A172 (cell line): ENCODE measurements around the gene RGS13. TPM values are rescaled to one million over a fixed set of nuclear protein-coding genes. Genes with fewer than 3 reads are reported as not detected.
A peak's percentile ranks its signal among the peaks of the same experiment; 100 is the strongest.

Source experiments
- DNase-seq: peaks from one replicate; pipeline ENCODE4 v3.0.0-alpha.2; 2015; ENCODE audit warnings: low spot score
- total RNA-seq: library from RNA; depleted of rRNA; stranded (reverse); fragments of >200 nt; shearing (Covaris generic); gene quantifications from 2 replicates; pipeline ENCODE4 v1.2.3, GENCODE V29; 2014

The RGS13 gene
- total RNA-seq, 1 experiment from 2014 or later, result not detected

DNA sequence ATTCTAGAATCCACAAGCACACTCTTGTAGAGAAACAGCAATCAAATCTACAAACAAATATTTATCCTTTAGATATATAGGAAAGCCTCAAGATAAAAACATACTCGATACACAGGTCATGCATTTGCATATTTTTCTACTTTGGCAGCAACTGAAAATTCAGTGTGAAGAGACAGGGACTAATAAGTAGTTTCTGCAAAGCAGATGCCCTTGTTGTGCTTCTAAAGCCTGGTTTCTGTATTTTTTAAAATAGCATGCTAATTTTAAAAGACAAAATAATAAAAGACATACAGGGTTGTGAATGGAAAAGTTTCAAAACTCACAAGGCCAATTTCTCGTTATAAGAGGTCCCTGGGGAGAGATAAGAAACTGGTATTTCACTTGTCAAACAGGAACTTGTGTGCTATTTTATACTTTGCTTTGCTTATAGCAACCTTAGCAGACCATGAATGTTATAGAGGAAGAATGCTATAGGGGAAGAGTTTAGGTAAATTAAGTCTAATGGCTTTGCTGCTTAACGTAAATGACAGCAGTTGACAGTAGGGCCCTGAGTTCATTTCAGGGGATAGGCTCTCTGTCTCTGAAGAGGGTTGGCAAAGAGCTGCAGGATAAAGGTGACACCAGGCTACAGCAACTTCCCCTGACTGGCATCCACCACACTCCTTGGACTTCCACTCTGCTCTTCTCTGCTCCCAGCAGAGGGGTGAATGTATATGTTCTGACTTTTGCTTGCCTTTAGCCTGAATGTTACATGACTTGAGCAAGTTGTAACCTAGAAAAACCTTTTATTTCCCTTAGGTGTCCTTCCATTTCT is 9.4 kb upstream of the RGS13 start:
- DNase-seq, result no peak

DNA sequence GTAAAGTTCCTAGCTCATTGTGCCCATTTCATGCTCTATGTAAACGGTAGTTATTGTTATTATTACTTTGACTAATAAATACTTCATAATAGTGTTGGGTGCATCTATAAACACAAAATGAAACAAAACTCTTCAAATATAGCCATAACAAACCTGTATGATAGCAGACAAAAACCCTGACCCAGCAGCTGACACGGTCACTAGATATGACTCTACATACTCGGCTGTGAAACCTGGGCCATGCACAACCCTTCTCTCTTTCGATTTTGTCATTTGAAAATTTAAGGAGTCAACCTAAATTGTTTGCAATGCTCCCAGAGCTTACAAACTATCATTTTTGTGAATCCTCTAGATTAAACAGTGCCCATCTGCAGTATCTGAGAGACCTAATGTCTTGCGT is 8.0 kb upstream of the RGS13 start:
- DNase-seq, result no peak

DNA sequence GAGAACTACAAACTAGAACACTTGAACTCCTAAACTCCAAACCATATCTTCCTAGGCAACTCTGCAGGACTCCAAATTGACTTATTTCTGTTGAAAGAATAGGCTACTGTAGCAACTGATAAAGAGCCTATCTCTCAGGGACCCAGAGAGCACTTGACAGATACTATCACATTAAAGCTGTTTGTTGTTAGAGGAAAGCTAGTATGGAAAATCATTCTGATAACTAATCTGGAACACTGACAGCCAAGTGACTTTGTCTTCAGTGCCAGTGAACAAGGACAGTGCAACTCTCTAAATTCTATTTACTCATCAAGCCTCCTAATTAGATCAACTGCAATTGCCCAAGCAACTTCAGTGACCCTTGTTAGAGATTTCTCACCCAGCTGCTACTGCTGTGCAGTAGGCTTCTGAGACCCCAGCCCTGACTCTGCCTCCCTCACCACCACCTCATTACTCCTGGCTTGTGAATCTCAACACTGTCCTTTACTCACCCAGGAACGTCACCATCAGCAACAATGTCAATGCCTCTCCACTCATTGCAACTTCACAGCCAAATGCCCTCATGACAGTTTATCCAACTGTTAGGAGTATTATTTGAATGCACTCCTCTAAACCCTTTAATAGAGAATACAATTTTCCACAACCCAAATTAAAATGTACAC is 7.4 kb upstream of the RGS13 start:
- no peak for DNase-seq

DNA sequence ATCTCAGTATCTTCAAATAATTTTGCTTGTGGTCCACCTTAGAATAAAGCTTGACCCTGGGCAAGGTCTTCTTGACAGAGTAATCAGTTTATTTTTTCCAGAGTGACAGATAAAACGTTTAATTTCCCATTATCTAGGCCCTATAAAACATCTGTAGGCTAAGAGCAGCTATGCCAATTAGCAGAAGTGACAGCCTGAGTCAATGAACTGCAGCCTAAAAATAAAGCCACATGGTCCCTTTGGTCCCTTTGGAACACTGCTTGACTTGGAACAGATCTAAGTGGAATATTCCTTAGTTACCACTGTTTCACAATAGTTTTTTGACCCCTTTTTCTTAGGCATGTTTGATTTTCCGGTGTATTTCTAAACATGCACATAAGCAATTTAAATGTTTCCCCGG is 6.3 kb upstream of the RGS13 start:
- no peak for DNase-seq

DNA sequence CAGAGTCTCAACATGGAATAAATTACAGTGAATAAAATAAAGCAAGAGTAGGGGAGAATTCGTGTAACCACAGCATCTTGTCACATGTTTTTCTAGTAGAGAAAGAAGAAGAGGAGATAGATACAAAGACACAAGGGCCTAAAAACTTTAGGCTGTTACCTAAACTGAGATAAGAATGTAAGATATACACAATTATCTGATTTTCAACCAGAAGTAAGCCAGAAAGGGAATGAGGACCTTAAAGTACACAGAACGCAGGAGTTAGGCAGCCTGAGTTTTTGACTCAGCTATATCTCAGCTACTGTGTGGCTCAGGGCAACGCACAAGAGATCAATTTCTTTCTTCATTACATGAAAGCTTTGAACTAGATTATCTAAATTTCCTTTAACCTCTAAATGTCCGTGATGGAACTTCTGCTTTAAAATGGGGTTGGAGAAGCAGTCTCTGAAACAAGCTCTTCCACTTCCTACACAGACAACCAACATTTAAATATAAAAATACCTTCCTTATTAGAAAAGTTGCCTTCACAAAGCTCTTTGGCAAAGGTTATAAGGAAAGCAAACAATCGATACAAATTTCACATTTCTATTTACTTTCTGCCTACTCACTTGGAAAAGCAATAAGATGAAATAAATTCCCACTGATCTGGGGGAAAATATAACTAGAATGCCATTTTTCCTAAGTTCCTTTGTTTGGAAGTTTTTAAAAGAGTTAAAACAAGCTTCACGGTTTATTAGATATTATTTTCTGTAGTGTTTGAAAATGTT is 5.2 kb upstream of the RGS13 start:
- DNase-seq, result no peak

DNA sequence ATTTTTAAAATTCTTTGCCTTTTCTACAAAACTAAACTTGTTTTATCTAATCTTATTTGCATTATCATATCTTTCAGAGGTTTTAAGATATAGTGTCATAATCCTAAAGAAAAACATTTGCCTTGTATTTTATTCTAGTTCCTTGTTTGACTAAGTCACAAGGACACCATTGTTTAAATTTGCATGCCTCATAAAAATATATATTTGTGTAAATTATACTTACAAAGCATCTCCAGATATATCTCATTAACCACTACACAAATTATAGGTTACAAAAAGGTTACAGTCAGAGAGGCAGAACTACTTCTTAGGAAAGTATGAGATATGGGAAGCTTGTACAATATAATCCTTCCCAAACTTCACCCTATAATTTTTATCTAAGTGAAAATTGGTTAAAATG is 4.2 kb upstream of the RGS13 start:
- DNase-seq, result no peak

DNA sequence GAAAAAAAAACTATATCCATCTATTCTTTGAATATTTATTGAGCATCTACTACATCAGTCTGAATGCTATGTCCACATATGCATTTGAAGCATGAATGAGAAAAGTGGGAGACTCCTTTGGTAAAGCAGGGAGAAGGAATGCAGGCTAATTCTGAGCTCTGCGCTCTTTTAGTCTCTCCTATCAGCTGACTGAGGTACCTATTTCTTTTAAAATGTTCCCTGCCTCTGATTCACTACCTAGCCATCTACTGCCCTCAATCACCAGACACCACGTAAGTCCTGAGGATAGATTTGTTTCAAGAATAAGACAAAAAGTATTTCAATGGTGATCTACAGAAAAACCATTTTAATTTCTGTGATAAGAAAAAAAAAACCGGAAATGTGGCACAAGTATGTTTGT is 3.8 kb upstream of the RGS13 start:
- no peak for DNase-seq

DNA sequence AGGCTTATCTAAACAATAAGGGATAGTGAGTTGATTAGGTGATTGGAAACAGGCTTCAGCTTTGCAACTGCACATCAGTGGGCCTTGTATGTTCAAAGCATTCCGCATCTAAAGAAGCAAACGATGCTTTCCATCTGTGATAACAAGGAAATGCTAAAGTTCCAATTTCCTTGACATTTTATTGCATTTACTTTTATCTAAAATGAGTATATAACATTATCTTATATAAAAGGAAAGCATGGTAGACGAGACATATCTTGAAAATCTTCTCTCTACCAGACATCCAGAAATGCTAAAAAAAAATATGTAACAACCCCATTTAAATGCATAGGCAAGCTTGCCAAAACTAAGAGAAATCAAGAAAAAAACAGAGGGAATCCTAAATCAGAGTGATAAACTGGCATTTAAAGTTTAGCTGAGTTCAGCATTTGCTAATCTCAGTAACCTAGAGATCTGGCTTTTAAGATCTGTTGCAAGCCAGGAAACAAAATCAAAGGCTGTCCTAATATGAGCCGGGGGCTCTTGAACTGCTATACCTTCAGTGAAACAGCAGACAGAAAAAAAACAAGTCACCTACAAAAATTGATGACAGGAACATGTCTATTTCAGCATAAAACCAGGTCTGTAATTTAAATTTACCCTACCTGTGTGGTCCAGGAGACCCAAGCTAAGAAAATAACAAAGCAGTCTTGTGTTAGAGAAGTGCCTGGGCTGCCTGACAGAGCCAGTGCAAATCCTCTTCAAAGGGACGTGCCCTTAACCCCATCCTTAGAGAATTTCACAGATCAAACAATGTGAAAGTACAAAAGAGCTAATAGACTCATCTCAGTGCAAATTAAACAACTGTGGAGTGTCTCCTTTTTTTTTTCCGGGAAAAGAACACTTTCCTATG is 3.1 kb upstream of the RGS13 start:
- DNase-seq, result no peak

DNA sequence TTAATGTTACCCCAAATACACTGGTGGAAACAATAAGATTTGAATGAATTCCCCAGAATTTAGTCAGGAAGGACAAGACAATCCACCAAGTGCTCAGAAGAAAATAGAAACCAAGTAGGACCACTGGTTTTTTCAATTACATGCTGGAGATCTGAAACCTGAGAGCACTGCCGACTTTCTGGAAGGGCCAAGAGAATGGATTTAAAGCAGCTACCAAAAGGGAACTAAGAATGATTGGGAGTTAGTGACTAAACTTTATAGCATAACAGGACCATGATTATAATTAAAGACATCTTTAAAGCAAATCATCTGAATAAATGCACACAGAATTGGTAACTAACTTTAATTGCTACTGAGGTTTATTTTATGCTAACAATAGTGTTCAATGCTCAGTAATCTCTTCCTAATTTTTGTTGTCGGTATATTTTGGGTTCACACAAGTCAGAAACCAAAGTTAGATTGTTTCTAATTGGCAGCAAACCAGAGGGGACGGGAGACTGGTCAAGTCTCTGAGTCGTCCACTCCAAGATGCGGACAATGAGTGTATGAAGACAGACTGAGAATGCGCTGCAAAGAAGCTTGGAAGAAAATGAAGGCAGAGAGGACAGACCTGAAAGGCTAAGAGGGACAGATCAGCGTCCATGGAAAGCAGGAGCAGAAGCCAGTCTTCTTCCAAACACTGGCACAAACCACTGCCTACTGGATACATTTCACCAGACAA is 2.3 kb upstream of the RGS13 start:
- no peak for DNase-seq

DNA sequence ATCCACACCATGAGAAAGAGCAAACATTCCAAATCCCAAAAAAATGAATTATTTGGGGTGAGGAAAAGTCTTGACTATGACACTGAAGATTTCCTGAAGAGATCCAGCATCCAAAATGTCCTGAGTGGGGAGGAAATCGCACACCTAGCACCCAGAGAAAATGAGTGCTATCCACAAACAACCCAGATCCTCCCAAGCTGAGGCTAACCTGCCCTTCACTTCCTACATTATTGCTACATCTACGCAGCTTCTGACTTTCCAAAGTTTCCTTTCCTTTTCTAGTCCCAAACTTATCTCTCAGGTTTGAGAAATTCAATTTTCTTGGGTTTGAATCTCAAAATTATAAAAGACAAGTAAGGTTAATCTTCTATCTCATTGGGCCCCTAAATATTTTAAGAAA is 906 bp upstream of the RGS13 start:
- DNase-seq, result no peak

DNA sequence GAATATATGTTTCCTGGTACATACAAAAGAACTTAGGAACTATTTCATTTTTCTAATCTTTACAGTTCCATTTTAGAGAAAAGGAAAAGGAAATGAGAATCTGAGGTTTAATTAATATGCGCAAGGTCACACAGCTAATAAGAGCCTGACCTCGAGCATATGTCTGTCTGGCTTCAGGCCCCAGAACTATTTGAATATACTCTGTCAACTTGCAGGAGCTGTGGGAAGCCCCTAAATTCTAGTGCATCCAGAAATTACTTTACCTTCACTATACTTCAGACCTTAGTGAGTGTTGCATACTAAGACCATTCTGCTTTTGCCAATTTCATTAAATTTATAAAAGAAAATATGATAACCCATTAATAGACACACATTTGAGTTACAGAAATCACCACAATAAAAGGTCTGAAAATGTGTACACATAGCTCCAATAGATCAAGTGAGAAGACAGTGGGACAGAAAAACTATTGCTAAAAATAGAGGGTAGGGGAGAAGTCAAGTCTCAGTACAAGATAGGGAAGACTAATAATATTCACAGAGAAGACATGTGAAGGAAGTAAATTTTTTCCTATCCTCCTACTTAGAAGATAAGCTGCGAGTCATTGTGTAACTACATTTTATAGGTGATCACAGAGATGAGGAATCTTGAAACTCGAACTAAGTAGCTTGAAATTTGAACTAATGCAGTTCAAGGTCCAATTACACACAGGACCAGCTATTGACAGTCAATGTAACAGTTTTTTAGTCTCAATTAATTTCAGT is 3.8 kb downstream of the RGS13 start:
- DNase-seq, result peak; percentile 79

DNA sequence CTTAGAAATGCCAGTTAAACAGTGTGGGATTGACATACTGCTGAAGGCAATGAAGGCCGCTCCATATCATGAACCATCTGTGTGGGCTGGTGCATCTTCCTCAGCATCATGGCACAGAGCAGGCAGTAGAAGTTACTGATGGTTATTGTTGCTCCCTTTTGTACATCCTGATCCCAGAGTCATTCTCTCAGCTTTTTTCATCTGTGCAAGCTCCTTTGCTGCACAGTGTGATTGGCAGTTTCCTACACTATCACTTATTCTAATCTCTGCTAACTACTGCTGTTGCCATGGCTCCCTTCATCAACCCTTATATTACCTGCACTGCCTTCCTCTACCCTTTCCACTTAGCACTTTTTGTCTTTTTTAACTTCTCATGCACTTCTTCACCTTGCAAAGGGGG is 16.2 kb downstream of the RGS13 start:
- no peak for DNase-seq

DNA sequence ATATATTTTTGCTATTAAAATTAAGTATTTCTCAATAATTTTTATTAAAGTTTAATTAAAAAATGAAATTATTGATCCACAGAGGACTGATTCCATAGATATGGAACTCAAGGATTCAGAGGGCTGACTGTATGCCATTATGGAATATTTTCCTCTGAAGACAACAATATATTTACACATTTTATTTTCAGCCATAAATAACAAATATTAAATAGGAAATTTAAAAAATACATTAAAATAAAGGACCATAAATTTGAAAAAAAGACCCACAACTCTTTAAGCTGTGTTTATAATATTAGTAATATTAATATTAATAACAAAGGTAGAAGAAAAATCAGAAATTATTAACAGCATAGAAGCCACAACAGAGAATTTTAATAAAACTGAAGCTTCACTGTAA is 18.2 kb downstream of the RGS13 start:
- no peak for DNase-seq

DNA sequence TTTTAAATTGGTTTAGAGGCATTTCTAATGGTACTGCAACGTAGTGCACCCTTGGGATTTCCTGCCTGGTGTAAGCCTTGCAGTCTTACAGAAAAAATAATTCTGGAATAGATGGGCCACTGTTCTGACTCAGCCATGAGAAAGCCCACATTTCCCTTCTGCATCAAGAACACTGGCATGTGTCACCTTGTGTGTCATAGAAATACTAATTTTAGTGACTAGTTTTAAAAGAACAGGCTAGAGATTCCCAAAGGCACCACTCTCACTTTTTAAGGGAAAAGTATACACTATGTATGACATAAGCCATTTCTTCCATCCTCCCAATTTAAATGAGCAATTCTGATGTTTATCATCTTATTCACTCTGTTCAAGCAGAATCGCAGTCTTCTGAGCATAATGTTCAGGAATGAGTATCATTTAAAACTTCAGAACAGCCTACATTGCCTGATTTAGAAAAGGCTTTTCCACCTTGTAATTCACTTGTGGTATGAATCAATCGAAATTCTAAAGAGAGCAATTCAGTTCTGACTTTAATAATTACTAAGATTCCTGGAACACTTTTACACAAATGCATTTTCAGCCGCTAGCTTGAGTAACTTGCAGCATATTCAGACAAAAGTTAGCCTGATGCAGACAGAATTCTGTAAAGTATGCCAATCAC is 18.8 kb downstream of the RGS13 start:
- DNase-seq, result peak; percentile 73

DNA sequence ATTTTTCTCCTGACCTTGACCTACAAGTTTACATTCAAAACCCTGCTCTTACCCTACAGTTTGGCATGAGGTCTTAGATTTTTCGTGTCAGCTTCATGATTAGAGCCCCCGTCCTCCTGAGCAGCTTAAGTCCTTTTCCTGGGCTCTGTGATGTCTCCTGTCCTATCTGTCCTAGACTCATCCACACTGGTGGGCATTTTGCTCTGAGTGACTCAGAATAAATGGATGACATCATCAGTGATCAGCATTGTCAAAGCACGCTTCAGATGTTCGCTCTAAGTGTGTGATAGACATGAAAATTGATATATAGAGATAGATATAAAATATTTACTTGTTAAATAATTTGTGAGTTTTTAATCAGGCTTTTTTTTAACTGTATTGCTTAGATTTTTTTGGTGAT is 21.8 kb downstream of the RGS13 start:
- no peak for DNase-seq

DNA sequence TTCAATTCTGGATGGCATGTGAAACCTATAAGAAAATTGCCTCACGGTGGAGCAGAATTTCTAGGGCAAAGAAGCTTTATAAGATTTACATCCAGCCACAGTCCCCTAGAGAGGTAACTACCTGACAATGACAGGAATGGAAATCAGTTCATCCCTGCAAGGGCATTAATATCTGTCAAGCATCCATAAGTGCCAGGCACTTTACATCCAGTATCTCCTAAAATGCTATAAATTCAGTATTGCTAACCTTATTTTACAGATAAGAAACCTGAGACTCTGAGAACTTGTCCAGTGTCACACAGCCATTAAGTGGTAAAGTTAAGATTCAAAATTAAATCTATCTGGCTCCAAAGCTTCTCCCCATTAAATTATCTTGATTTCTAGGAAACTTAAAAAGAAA is 22.3 kb downstream of the RGS13 start:
- DNase-seq, result no peak

DNA sequence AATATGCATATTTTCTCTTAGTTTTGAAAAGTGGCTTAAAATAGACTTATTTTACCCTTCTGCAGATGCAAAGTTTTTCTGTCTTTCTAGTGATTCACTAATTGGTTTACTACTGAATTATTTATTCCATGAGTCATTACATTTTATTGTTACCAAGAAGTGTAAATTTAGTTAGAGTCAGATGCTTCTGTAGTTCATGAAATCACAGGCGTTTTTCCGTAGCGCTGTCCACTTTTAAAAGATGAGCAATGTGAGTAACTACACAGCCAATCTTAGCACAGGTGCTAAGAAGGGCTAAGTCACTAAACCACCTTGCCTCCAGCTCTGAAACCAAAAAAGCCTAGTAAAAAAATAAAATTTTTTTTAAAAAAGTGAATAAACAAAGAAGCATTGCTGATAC is 24.7 kb downstream of the RGS13 start:
- DNase-seq, result peak; percentile 59

DNA sequence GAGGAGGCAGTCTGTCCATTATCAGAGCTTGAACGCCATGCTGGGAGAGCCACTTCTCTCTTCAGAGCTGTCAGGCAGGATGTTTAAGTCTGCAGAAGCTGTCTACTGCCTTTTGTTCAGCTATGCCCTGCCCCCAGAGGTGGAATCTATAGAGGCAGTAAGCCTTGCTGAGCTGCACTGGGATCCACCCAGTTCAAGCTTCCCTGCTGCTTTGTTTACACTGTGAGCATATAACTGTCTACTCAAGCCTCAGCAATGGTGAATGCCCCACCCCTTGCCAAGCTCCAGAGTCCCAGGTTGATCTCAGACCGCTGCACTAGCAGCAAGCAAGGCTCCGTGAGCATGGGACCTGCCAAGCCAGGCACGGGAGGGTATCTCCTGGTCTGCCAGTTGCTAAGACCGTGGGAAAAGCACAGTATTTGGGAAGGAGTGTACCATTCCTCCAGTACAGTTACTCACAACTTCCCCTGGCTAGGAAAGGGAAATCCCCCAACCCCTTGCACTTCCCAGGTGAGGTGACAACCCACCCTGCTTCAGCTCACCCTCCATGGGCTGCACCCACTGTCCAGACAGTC is 32.5 kb downstream of the RGS13 start:
- peak; percentile 22 for DNase-seq

DNA sequence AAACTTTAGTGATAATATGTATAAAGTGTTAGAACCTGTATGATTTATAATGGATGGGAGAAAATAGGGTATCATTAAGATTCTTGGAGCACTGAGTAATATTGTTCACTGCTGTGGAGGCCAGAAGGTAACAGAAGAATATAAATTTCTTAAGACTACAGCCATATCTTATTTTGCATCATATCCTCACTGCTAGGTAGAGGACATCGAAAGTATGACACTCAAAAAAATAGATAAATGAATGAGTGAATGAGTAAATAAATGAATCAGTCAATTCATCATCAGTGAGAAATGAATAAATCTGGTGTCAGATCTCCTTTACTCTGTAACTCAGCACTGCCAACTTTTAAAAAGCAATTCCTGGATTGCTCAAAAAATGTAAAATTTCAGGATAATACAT is 33.2 kb downstream of the RGS13 start:
- DNase-seq, result no peak
